Large intestine (tissue), 3 donors: ENCODE measurements around the gene DLEC1. TPM values are rescaled to one million over a fixed set of nuclear protein-coding genes. Genes with fewer than 3 reads are reported as not detected.

Source experiments
- DNase-seq, 2 donors: peaks; one replicate each; pipeline versions ENCODE4 v3.0.0 to v3.0.0-alpha.2; 2013
- H3K27ac ChIP-seq: one replicate; pipeline ENCODE4 v1.5.1; 2013; ENCODE audit warnings: low read length
- H3K27me3 ChIP-seq: 2 replicates; pipeline ENCODE4 v1.6.1; 2013; ENCODE audit warnings: low read length; ENCODE audit not compliant: control insufficient read depth, insufficient read depth
- H3K36me3 ChIP-seq: 2 replicates; pipeline ENCODE4 v1.6.1; 2013; ENCODE audit warnings: low read length; ENCODE audit not compliant: control insufficient read depth, insufficient read depth
- H3K4me1 ChIP-seq: one replicate; pipeline ENCODE4 v1.6.1; 2013; ENCODE audit warnings: low read length; ENCODE audit not compliant: control insufficient read depth, insufficient read depth
- H3K4me3 ChIP-seq: one replicate; pipeline ENCODE4 v1.5.1; 2013; ENCODE audit warnings: low read length
- H3K9me3 ChIP-seq: one replicate; pipeline ENCODE4 v1.6.1; 2013; ENCODE audit warnings: mild to moderate bottlenecking, low read depth, low read length, moderate library complexity; ENCODE audit not compliant: control insufficient read depth
- WGBS: methylation state at CpG from one replicate; pipeline ENCODE4 v1.1.5; 2013; ENCODE audit warnings: low lambda C conversion rate; ENCODE audit not compliant: insufficient coverage; 5-methylcytosine and 5-hydroxymethylcytosine counted together
- polyA plus RNA-seq: library from polyadenylated mRNA; unstranded; fragments of 120-200 nt; gene quantifications from one replicate; pipeline ENCODE4 v1.2.1, GENCODE V29; 2013

The DLEC1 gene
- polyA plus RNA-seq, 1 donor: 1.2 TPM

GRCh38 chr3:38108649-38109579, 69.9 kb downstream of the DLEC1 start:
- H3K4me3 ChIP-seq: no peak overlapping the region
- H3K27ac ChIP-seq: no peak overlapping the region
- no peaks in the 10 kb centered on the region for H3K27me3 ChIP-seq
- H3K9me3 ChIP-seq: peaks cover 3% of the 10 kb centered on the region
- no CpG with 5 or more reads among the region's 11 CpGs for WGBS
- H3K4me1 ChIP-seq: no peaks in the 10 kb centered on the region
- no peak for DNase-seq
- H3K36me3 ChIP-seq: no peaks in the 10 kb centered on the region

- H3K4me3 ChIP-seq: no peak overlapping the region
- H3K27me3 ChIP-seq: no peaks in the 10 kb centered on the region
- no peaks in the 10 kb centered on the region for H3K36me3 ChIP-seq
- no peak for DNase-seq
- no CpG with 5 or more reads among the region's 17 CpGs for WGBS
- H3K9me3 ChIP-seq: peaks cover 3% of the 10 kb centered on the region
- H3K27ac ChIP-seq: no peak overlapping the region
- H3K4me1 ChIP-seq: no peaks in the 10 kb centered on the region
Observed at GRCh38 chr3:38109580-38110313, 70.7 kb downstream of the DLEC1 start.

- no peak overlapping the region for H3K27ac ChIP-seq
- no peaks in the 10 kb centered on the region for H3K36me3 ChIP-seq
- no peaks in the 10 kb centered on the region for H3K27me3 ChIP-seq
- H3K9me3 ChIP-seq: peaks cover 3% of the 10 kb centered on the region
- no peak overlapping the region for H3K4me3 ChIP-seq
- no CpG with 5 or more reads among the region's 6 CpGs for WGBS
- no peak for DNase-seq
- H3K4me1 ChIP-seq: no peaks in the 10 kb centered on the region
Observed at GRCh38 chr3:38110314-38111050, 71.5 kb downstream of the DLEC1 start.

- H3K4me3 ChIP-seq: no peak overlapping the region
- no peak for DNase-seq
- H3K9me3 ChIP-seq: no peaks in the 10 kb centered on the region
- no CpG with 5 or more reads among the region's 4 CpGs for WGBS
- no peaks in the 10 kb centered on the region for H3K27me3 ChIP-seq
- no peaks in the 10 kb centered on the region for H3K36me3 ChIP-seq
- no peaks in the 10 kb centered on the region for H3K4me1 ChIP-seq
- H3K27ac ChIP-seq: no peak overlapping the region
Observed at GRCh38 chr3:38111201-38111600, 72.2 kb downstream of the DLEC1 start.

- DNase-seq: no peak
- H3K9me3 ChIP-seq: no peaks in the 10 kb centered on the region
- no CpG with 5 or more reads among the region's 16 CpGs for WGBS
Observed at GRCh38 chr3:38111696-38112377, 72.8 kb downstream of the DLEC1 start.

GRCh38 chr3:38112378-38112761, 73.4 kb downstream of the DLEC1 start:
- Histone ChIP-seq H3K4me3 (no peak overlapping the region), H3K4me1 (no peaks in the 10 kb centered on the region), H3K27ac (no peak overlapping the region), H3K9me3 (no peaks in the 10 kb centered on the region), H3K36me3 (no peaks in the 10 kb centered on the region), H3K27me3 (no peaks in the 10 kb centered on the region)
- WGBS: no CpG with 5 or more reads among the region's 7 CpGs
- no peak for DNase-seq

More at GRCh38 chr3:38111696-38112377, 72.8 kb downstream of the DLEC1 start:
- no peak overlapping the region for H3K4me3 ChIP-seq
- H3K27ac ChIP-seq: no peak overlapping the region
- no peaks in the 10 kb centered on the region for H3K27me3 ChIP-seq
- no peaks in the 10 kb centered on the region for H3K36me3 ChIP-seq
- no peaks in the 10 kb centered on the region for H3K4me1 ChIP-seq

- no CpG with 5 or more reads among the region's 13 CpGs for WGBS
- Histone ChIP-seq H3K36me3 (peaks cover 6% of the 10 kb centered on the region), H3K27me3 (no peaks in the 10 kb centered on the region), H3K9me3 (no peaks in the 10 kb centered on the region), H3K4me3 (no peak overlapping the region), H3K27ac (no peak overlapping the region), H3K4me1 (no peaks in the 10 kb centered on the region)
- no peak for DNase-seq
Observed at GRCh38 chr3:38114052-38114874, 75.3 kb downstream of the DLEC1 start.

GRCh38 chr3:38114875-38115644, 76.1 kb downstream of the DLEC1 start:
- H3K4me1 ChIP-seq: no peaks in the 10 kb centered on the region

More at GRCh38 chr3:38114875-38115644, 76.1 kb downstream of the DLEC1 start:
- no peaks in the 10 kb centered on the region for H3K27me3 ChIP-seq
- WGBS: no CpG with 5 or more reads among the region's 13 CpGs
- no peak overlapping the region for H3K27ac ChIP-seq
- H3K36me3 ChIP-seq: peaks cover 10% of the 10 kb centered on the region
- no peaks in the 10 kb centered on the region for H3K9me3 ChIP-seq
- DNase-seq: no peak
- no peak overlapping the region for H3K4me3 ChIP-seq
